ENCODE data around the gene PRKG1.

GRCh38 chr10:52128056-52128683 is 1053.9 kb downstream of the PRKG1 start:
- TF ChIP-seq REST (IDR thresholded peaks at IDR 0.05; ENCODE audit: low read depth) (no peak), ZBTB7A (IDR thresholded peaks at IDR 0.05; ENCODE audit: low read depth) (no peak), TCF12 (IDR thresholded peaks at IDR 0.05; ENCODE audit: low read depth) (no peak), EGR1 (IDR thresholded peaks at IDR 0.05) (no peak), EP300 (IDR thresholded peaks at IDR 0.05; ENCODE audit: borderline replicate concordance) (no peak)

Data from Ishikawa (cell line).